GM12875 (cell line): ENCODE data around the gene TENT5C.

Experiments
- H3K4me3 ChIP-seq: one replicate; pipeline ENCODE4 v1.5.1; 2011; ENCODE audit warnings: low read depth, low read length, control low read depth
- TF ChIP-seq, protein P1 (sequence below): IDR thresholded peaks from 2 replicates; pipeline ENCODE4 v1.5.1; 2011; ENCODE audit warnings: low read depth, mild to moderate bottlenecking, control low read depth, inconsistent platforms, low read length, moderate library complexity, borderline replicate concordance; ENCODE audit not compliant: insufficient read depth

TENT5C gene

DNA sequence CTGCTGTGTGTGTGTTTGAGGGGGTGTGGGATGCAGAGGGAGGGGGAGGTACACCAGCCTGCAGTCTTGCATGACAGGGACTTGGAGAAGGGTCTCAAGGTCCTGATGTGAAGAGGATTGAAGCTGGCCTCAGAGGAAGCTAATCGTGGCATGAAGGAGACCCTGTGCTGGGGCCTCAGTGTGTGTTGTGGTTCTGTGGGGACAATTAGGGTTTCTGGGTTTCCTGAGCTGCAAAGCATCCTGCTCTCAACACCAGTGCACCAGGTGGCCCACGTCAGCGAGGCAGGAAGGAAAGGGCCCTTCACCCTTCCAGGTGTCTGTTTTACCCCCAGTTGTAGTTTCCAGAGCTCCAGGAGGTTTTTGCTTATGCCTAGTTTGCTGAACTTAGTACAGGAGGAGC is 52.8 kb downstream of the TENT5C start:
- TF ChIP-seq, protein P1, sequence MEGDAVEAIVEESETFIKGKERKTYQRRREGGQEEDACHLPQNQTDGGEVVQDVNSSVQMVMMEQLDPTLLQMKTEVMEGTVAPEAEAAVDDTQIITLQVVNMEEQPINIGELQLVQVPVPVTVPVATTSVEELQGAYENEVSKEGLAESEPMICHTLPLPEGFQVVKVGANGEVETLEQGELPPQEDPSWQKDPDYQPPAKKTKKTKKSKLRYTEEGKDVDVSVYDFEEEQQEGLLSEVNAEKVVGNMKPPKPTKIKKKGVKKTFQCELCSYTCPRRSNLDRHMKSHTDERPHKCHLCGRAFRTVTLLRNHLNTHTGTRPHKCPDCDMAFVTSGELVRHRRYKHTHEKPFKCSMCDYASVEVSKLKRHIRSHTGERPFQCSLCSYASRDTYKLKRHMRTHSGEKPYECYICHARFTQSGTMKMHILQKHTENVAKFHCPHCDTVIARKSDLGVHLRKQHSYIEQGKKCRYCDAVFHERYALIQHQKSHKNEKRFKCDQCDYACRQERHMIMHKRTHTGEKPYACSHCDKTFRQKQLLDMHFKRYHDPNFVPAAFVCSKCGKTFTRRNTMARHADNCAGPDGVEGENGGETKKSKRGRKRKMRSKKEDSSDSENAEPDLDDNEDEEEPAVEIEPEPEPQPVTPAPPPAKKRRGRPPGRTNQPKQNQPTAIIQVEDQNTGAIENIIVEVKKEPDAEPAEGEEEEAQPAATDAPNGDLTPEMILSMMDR: no peak
- no peak overlapping the region for H3K4me3 ChIP-seq

DNA sequence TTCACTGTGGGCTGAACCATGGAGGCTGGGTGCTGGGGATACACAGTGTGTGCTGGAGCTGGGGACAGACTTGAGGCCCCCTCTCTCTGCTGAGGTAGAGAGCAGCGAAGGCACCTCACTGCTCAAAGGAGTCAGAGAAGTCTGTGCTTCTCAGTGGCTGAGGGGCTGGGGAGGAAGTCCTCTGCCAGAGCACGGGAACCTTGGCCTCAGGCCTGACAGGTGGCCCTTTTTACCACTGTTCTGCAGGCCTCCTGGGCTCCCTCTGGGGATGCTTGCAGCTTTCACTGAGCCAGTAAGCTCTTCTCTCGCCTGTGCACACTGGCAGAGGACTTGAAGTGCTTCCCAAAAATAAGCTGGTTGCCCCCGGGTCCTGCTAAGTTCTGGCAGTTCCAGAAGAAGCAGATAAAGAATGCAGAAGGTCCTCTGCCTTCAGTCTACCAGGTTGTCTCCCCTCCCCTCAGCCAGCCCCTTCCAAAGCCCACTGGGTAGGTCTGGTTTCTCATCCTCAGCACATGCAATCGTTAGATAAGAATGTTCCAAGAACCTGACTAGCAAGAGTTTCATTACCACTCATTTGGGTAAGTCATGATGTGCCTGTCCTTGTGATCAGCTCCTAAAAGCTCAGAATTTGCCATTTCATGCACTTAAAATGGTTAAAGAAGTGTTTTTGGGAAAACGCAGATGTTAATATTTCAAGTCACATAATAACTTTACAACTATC is 53.9 kb downstream of the TENT5C start:
- H3K4me3 ChIP-seq: no peak overlapping the region
- TF ChIP-seq, protein P1: no peak

DNA sequence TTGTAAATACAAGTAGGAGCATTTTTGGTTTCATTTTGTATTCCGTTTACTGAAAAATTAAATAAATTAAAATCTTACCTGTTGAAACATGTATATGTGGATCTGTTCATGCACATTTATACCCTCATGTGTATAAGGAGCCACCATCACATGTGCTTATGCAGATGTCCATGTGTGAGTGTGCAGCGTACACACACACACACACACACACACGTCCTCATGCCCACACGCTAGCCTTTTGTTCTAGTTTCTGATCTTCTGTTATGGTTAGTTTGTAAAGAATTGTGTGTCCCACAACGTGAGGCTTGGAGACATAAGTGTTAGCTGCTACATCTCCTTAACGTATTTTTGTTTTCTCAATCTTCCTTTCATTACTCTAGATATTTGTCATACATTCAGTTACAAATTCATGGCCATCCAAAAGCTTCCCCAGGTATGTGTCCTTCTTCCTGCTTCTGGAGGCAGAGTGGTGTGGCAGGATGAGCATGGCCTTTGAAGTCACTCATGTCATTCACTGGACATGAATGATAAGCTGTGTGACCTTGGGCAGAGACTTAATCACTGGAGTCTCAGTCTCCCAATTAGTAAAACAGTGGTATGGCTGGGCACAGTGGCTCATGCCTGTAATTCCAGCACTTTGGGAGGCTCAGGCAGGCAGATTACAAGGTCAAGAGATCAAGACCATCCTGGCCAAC is 54.6 kb downstream of the TENT5C start:
- H3K4me3 ChIP-seq: no peak overlapping the region

DNA sequence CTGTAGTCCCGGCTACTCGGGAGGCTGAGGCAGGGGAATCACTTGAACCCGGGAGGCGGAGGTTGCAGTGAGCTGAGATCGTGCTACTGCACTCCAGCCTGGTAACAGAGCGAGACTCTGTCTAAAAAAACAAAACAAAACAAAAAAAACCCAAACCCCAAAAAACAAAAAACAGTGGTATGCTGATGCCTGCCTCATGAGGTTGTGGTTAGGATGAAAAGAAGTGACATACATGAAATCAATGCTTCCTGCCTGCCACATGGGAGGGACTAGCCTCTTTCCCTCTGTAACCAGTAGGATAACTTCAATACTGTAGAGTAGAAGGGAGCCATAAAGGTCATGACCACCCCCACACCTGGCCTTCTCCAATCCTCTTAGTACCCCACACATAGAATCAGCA is 55.2 kb downstream of the TENT5C start:
- H3K4me3 ChIP-seq: no peak overlapping the region
- TF ChIP-seq, protein P1: no peak

More for the DNA sequence above, 54.6 kb downstream of the TENT5C start:
- TF ChIP-seq, protein P1: no peak

DNA sequence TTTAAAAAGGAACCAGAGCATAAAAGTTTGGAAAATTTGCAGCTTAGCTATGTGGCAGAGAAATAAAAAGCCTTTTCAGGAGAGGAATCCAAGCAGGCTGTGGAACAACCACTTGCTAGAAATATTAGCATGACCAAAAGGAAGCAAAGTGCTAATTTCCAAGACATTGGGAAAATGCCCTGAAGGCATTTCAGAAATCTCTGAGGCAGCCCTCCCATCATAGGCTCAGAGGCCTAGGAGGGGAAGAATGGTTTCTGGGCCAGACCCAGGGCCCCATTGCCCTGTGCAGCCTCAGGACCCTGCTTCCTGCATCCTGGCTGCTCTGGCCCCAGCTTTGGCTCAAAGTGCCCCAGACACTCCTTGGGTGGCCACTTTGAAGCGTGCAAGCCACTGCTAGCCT is 56.8 kb downstream of the TENT5C start:
- TF ChIP-seq, protein P1: no peak
- H3K4me3 ChIP-seq: no peak overlapping the region

DNA sequence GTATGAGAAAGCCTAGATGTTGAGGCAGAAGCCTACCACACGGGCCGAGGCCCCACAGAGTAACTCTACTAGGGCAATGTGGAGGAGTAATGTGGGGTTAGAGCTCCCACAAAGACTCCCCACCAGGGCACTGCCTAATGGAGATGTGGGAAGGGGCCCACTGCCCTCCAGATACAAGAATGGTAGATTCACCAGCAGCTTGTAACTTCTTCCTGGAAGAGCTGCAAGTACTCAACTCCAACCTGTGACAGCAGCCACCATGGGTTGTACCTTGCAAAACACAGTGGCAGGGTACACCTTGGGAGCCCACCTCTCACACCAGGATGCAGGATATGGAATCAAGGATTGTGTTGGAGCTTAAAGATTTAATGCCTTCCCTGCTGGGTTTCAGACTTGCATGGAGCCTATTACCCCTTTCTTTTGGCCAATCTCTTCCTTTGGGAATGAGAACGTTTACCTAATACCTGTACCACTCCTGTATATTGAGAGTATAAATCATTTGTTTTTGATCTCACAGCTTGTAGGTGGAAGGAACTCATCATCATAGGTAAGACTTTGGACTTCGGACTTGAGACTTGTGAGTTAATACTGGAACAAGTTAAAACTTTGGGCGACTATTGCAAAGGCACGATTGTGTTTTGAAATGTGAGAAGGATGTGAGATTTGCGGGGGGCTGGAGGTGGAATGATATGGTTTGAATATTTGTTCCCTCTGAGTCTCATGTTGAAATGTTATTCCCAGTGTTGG is 57.5 kb downstream of the TENT5C start:
- no peak overlapping the region for H3K4me3 ChIP-seq
- TF ChIP-seq, protein P1: no peak
